A673 (cell line): ENCODE data around the gene ALDH1L1. TPM values are rescaled to one million over a fixed set of nuclear protein-coding genes. Genes with fewer than 3 reads are reported as not detected.

Experiments
- BruUV-seq: library from RNA; stranded (reverse); fragments of 400-500 nt; replicated peaks from 2 replicates; lab custom pipeline; 2021; lab: Mats Ljungman, UMichigan
- CTCF ChIA-PET: fragments of 300-600 bp; sonication (Branson Sonifier 250); formaldehyde crosslinking; loops from one replicate; lab custom pipeline; 2022; ENCODE audit warnings: antibody characterized with exemption; lab: Charles Lee
- POLR2A ChIA-PET: fragments of 300-600 bp; sonication (Branson Sonifier 250); formaldehyde crosslinking; loops from one replicate; lab custom pipeline; 2022; ENCODE audit warnings: antibody characterized with exemption; ENCODE audit not compliant: low non-redundant PET; lab: Charles Lee
- DNase-seq: peaks from one replicate; pipeline ENCODE4 v3.0.0-alpha.2; 2015; ENCODE audit warnings: low spot score
- H3K27ac ChIP-seq: fragments of 200-600 bp; sonication (generic); 2 replicates; pipeline ENCODE4 v1.5.1; 2016; ENCODE audit warnings: mixed run types, low read depth, mild to moderate bottlenecking, mixed read lengths, antibody characterized with exemption, low read length; ENCODE audit not compliant: poor library complexity, severe bottlenecking
- H3K27me3 ChIP-seq: fragments of 200-600 bp; sonication (generic); replicated peaks from 2 replicates; pipeline ENCODE4 v1.6.1; 2017; ENCODE audit warnings: mixed run types, low read depth, mild to moderate bottlenecking, mixed read lengths, antibody characterized with exemption, low read length; ENCODE audit not compliant: insufficient read depth, poor library complexity
- H3K36me3 ChIP-seq: fragments of 200-600 bp; sonication (generic); 2 replicates; pipeline ENCODE4 v1.6.1; 2016; ENCODE audit warnings: mixed run types, mild to moderate bottlenecking, mixed read lengths, antibody characterized with exemption, low read length; ENCODE audit not compliant: insufficient read depth, poor library complexity, severe bottlenecking
- H3K4me1 ChIP-seq: fragments of 200-600 bp; sonication (generic); 2 replicates; pipeline ENCODE4 v1.6.1; 2017; ENCODE audit warnings: mixed run types, mild to moderate bottlenecking, mixed read lengths, antibody characterized with exemption, low read length; ENCODE audit not compliant: insufficient read depth, poor library complexity, severe bottlenecking
- H3K4me3 ChIP-seq: fragments of 200-600 bp; sonication (generic); 2 replicates; pipeline ENCODE4 v1.5.1; 2016; ENCODE audit warnings: low read depth, mixed run types, mild to moderate bottlenecking, mixed read lengths, low read length; ENCODE audit not compliant: poor library complexity, severe bottlenecking
- H3K9me3 ChIP-seq: fragments of 200-600 bp; sonication (generic); 2 replicates; pipeline ENCODE4 v1.6.1; 2016; ENCODE audit warnings: mixed run types, low read depth, mild to moderate bottlenecking, mixed read lengths, antibody characterized with exemption, low read length; ENCODE audit not compliant: poor library complexity, severe bottlenecking
- EZH2 ChIP-seq: fragments of 200-600 bp; sonication (generic); IDR thresholded peaks from 2 replicates; pipeline ENCODE4 v1.6.1; 2017; ENCODE audit warnings: borderline replicate concordance, low read depth, mild to moderate bottlenecking, mixed read lengths, antibody characterized with exemption, low read length; ENCODE audit not compliant: poor library complexity, severe bottlenecking
- intact Hi-C: fragments of 100-400 bp; cut with micrococcal nuclease; formaldehyde crosslinking; loops from one replicate; pipeline ENCODE4 v1.10.0; 2022; ENCODE audit not compliant: unreplicated experiment
- total RNA-seq: library from RNA; stranded (reverse); gene quantifications from 2 replicates; pipeline ENCODE4 v1.2.3, GENCODE V29; 2021
- TF ChIP-seq, protein P1 (sequence below): fragments of 300-800, 200-600 bp; sonication (generic); conservative IDR thresholded peaks from 2 replicates; pipeline ENCODE4 v1.5.1; 2017; ENCODE audit warnings: low read depth, mild to moderate bottlenecking, antibody characterized with exemption, low read length, moderate library complexity, mixed read lengths

Gene ALDH1L1
- total RNA-seq, 1 experiment from 2014 or later, result 16.9 TPM

DNA sequence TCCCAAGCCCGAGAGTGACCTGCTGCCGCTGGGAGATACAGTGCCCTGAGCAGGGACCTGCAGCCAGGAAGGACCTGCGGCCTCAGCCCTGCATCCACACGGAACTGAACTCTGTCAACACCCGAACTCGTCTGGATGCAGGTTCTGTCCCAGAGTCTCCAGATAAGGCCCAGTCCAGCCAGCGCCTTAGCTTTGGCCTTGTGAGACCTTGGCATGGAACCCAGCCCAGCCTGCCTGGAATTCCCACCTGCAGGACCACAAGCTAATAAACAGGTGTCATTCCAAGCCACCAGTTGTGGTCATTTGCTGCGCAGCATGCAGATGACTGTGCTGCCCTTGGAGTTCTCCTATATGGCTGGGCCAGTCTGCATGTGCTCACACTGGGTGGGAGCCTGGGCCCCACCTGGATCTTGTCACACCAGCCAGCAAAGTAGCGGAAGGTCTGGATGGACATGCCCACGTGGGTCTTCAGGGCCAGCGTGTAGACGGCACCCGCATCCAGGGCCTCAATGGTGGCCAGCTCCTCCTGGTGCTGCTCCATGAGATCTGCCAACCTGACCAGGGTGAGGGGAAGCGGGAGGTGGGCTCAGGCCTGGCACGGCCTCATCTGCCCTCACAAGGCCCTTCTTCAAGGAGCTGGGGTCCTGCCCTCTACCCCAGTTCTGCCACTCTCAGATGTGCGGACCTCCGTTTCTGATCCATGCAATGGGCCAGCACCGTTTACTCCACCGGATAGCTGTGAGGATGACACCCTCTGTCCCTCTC lies 49.2 kb downstream of the ALDH1L1 start:
- TF ChIP-seq EZH2, result no peak
- TF ChIP-seq, protein P1, sequence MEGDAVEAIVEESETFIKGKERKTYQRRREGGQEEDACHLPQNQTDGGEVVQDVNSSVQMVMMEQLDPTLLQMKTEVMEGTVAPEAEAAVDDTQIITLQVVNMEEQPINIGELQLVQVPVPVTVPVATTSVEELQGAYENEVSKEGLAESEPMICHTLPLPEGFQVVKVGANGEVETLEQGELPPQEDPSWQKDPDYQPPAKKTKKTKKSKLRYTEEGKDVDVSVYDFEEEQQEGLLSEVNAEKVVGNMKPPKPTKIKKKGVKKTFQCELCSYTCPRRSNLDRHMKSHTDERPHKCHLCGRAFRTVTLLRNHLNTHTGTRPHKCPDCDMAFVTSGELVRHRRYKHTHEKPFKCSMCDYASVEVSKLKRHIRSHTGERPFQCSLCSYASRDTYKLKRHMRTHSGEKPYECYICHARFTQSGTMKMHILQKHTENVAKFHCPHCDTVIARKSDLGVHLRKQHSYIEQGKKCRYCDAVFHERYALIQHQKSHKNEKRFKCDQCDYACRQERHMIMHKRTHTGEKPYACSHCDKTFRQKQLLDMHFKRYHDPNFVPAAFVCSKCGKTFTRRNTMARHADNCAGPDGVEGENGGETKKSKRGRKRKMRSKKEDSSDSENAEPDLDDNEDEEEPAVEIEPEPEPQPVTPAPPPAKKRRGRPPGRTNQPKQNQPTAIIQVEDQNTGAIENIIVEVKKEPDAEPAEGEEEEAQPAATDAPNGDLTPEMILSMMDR, result no peak
- ChIA-PET POLR2A (no interaction called here), CTCF (no interaction called here)
- DNase-seq, result no peak
- Histone ChIP-seq H3K9me3 (no peaks in the 10 kb centered on the region), H3K27ac (no peak overlapping the region), H3K4me3 (no peak overlapping the region), H3K36me3 (no peaks in the 10 kb centered on the region), H3K27me3 (no peaks in the 10 kb centered on the region), H3K4me1 (peaks cover 14% of the 10 kb centered on the region)
- intact Hi-C loops, result loop anchor here (5.0 to 10.0 kb wide), 4 partner anchors 81 to 1324 kb away; partner anchors contain the start of gene ZXDC
- no TSS peak for BruUV-seq

DNA sequence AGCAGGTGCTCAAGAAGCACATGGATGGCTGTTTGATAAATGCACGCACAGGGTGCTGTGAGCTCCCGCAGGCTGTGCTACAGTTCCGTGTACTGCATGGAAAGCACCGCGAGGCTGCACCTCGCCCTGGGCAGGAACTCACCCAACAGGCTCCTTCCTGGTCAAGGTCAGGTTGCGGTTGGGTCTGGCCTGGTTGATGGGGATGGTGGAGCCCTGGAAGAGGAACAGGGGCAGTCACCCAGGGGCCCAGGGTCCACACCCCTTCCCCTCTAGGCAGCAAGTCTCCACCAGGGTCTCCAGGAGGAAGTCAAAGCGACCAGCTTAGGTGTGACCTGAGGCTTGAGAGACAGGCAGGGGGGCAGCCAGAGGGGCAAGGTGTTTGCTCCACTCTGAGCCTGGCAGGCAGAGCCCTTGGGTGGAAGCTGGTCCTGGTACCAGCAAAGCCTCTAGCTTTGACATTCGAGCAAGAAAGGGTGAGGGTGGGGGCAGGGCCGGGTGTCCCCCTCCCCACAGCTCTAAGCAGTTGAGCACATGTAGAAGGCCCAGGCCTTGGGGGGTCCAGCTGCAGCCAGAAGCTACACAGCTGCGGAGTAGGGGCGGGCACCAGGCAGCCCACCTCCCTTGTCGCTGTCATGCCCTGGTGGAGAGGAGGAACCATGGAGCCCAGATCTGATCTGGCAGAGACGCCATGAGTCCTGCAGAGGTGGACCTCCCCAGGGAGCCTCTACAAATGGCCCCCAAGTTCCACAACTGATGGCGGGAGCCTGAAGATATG lies 50.1 kb downstream of the ALDH1L1 start:
- H3K27ac ChIP-seq, result no peak overlapping the region
- no peak for DNase-seq
- no peaks in the 10 kb centered on the region for H3K27me3 ChIP-seq
- H3K4me3 ChIP-seq, result no peak overlapping the region
- H3K4me1 ChIP-seq, result peaks cover 14% of the 10 kb centered on the region
- no peaks in the 10 kb centered on the region for H3K36me3 ChIP-seq
- H3K9me3 ChIP-seq, result no peaks in the 10 kb centered on the region
- no TSS peak for BruUV-seq
- ChIA-PET POLR2A (no interaction called here), CTCF (no interaction called here)
- intact Hi-C loops, result loop anchor here (5.0 to 10.0 kb wide), 4 partner anchors 82 to 1325 kb away; partner anchors contain the start of gene ZXDC
- no peak for TF ChIP-seq EZH2
- TF ChIP-seq, protein P1, result no peak

DNA sequence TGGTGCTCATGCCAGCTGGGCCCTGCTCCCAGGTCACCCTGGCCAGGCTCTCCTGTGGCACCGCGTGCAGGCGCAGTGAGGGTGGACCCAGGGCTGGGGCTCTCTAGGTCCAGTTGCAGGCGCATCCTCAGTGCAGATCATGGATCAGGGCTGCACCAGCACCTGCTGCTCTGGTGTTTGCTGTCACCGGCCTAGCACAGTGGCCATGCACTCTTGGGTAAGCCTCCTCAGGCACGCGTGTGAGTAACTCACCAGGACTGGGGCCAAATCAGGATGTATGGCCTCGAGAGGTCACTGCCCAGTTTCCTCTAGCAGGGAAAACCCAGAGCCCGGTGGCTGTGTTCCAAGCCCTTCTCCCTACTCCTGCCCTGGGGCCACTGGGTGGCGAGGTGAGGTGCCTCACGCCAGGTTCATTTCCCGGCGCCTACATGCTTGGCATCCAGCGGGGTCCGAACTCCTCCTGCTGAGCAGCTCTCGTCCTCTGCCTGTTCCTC lies 50.9 kb downstream of the ALDH1L1 start:
- Histone ChIP-seq H3K27me3 (no peaks in the 10 kb centered on the region), H3K4me1 (peaks cover 10% of the 10 kb centered on the region), H3K4me3 (no peak overlapping the region), H3K36me3 (no peaks in the 10 kb centered on the region), H3K27ac (no peak overlapping the region), H3K9me3 (no peaks in the 10 kb centered on the region)
- ChIA-PET POLR2A (no interaction called here), CTCF (no interaction called here)
- no peak for TF ChIP-seq EZH2
- TF ChIP-seq, protein P1, result no peak
- BruUV-seq, result no TSS peak
- intact Hi-C loops, result no loop called here
- no peak for DNase-seq
